ENCODE results near the gene TSPAN10. TPM values are rescaled to one million over a fixed set of nuclear protein-coding genes. Genes with fewer than 3 reads are reported as not detected.
A peak's percentile ranks its signal among the peaks of the same experiment; 100 is the strongest.

The TSPAN10 gene
- total and polyA plus RNA-seq, 9 of the 15 experiments (the other 6 are each of a cell fraction or from before 2014, with no cell fraction given): 0.05 to 0.31 (median 0.13) TPM; not detected in 1

DNA sequence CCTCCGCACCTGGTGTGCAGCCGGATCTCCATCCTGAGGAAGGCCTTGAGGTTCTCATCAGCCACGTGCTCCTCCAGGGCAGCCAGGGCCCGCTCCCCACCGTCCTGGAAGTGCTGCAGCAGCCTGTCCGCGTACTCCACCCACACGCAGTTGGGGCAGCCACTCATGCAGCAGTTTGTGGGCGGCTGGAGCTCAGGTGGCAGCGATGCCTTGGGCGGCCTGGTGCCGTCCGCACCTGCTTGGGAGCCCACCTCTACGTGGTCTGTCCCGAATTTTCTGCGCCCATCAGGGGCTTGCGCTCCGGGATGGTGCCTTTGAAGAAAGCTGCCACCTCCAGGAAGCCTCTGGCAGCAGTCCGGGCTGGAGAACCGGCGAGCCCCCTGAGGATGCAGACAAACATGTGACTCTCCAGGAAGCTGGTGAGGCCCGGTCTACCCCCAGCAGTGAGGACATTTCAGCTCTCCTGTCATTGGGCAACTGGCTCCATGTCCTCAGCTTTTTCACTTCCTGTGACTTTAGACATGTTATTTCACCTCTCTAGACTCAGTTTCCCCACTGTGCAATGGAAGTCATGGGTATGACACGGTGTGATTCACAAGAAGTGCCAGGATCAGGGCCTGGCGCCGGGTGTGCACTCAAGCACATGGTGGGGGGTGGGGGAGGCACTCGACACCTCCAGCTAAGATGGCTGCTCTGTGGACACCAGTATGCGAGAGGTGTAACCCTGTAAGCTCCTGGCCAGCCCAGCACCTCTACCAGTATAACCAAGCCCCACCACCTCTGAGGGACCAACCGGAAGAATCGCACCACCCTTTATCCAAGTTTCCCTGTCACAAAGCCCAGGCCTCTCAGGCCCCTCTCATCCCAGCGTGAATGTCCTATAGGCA, 28.5 kb downstream of the TSPAN10 start (continued):
- TF ChIP-seq, protein P1, sequence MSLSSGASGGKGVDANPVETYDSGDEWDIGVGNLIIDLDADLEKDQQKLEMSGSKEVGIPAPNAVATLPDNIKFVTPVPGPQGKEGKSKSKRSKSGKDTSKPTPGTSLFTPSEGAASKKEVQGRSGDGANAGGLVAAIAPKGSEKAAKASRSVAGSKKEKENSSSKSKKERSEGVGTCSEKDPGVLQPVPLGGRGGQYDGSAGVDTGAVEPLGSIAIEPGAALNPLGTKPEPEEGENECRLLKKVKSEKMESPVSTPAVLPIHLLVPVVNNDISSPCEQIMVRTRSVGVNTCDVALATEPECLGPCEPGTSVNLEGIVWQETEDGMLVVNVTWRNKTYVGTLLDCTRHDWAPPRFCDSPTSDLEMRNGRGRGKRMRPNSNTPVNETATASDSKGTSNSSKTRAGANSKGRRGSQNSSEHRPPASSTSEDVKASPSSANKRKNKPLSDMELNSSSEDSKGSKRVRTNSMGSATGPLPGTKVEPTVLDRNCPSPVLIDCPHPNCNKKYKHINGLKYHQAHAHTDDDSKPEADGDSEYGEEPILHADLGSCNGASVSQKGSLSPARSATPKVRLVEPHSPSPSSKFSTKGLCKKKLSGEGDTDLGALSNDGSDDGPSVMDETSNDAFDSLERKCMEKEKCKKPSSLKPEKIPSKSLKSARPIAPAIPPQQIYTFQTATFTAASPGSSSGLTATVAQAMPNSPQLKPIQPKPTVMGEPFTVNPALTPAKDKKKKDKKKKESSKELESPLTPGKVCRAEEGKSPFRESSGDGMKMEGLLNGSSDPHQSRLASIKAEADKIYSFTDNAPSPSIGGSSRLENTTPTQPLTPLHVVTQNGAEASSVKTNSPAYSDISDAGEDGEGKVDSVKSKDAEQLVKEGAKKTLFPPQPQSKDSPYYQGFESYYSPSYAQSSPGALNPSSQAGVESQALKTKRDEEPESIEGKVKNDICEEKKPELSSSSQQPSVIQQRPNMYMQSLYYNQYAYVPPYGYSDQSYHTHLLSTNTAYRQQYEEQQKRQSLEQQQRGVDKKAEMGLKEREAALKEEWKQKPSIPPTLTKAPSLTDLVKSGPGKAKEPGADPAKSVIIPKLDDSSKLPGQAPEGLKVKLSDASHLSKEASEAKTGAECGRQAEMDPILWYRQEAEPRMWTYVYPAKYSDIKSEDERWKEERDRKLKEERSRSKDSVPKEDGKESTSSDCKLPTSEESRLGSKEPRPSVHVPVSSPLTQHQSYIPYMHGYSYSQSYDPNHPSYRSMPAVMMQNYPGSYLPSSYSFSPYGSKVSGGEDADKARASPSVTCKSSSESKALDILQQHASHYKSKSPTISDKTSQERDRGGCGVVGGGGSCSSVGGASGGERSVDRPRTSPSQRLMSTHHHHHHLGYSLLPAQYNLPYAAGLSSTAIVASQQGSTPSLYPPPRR (CRISPR knock-in tag; IDR thresholded peaks at IDR 0.05; ENCODE audit: borderline replicate concordance): no peak
- TF ChIP-seq NFRKB (IDR thresholded peaks at IDR 0.05; ENCODE audit: low read depth): peak; percentile 83; the same call in 1 of the 2 replicates
- no peak for TF ChIP-seq MEF2A (IDR thresholded peaks at IDR 0.05; ENCODE audit: control insufficient read depth, low read depth, low read length)
- TF ChIP-seq, protein P2, sequence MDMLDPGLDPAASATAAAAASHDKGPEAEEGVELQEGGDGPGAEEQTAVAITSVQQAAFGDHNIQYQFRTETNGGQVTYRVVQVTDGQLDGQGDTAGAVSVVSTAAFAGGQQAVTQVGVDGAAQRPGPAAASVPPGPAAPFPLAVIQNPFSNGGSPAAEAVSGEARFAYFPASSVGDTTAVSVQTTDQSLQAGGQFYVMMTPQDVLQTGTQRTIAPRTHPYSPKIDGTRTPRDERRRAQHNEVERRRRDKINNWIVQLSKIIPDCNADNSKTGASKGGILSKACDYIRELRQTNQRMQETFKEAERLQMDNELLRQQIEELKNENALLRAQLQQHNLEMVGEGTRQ (CRISPR knock-in tag; IDR thresholded peaks at IDR 0.05): no peak
- no peak for TF ChIP-seq CC2D1A (IDR thresholded peaks at IDR 0.05)
- TF ChIP-seq, protein P3, sequence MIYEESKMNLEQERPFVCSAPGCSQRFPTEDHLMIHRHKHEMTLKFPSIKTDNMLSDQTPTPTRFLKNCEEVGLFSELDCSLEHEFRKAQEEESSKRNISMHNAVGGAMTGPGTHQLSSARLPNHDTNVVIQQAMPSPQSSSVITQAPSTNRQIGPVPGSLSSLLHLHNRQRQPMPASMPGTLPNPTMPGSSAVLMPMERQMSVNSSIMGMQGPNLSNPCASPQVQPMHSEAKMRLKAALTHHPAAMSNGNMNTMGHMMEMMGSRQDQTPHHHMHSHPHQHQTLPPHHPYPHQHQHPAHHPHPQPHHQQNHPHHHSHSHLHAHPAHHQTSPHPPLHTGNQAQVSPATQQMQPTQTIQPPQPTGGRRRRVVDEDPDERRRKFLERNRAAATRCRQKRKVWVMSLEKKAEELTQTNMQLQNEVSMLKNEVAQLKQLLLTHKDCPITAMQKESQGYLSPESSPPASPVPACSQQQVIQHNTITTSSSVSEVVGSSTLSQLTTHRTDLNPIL (CRISPR knock-in tag; IDR thresholded peaks at IDR 0.05): peak; percentile 41; the same call in 1 of the 2 replicates
- TF ChIP-seq ZNF184 (CRISPR knock-in tag; IDR thresholded peaks at IDR 0.05): no peak
- TF ChIP-seq KAT8 (IDR thresholded peaks at IDR 0.05; ENCODE audit: low read depth): no peak
- TF ChIP-seq NCOA6 (IDR thresholded peaks at IDR 0.05): no peak
- TF ChIP-seq RBM34 (IDR thresholded peaks at IDR 0.05; ENCODE audit: borderline replicate concordance, insufficient read depth, low read length): no peak
- no peak for TF ChIP-seq SLC30A9 (CRISPR knock-in tag; IDR thresholded peaks at IDR 0.05)
- TF ChIP-seq LARP7 (IDR thresholded peaks at IDR 0.05): no peak
- TF ChIP-seq CBFB (CRISPR knock-in tag; IDR thresholded peaks at IDR 0.05): no peak
- TF ChIP-seq ZNF143 (CRISPR knock-in tag; IDR thresholded peaks at IDR 0.05): no peak
- TF ChIP-seq ELF1 (tag; IDR thresholded peaks at IDR 0.05): no peak
- no peak for TF ChIP-seq EHMT2 (IDR thresholded peaks at IDR 0.05)
- TF ChIP-seq MEF2D (tag; conservative IDR thresholded peaks at IDR 0.05; ENCODE audit: low read depth): peak; percentile 73
- TF ChIP-seq CAMTA2 (CRISPR knock-in tag; conservative IDR thresholded peaks at IDR 0.05): 0 out of 2 replicates have a peak, but pooled peaks have one; percentile 59
- no peak for TF ChIP-seq RBM15 (IDR thresholded peaks at IDR 0.05; ENCODE audit: insufficient read depth, low read length)
- peak; percentile 45 for TF ChIP-seq ZFP36 (IDR thresholded peaks at IDR 0.05; ENCODE audit: low read depth, low read length, partially characterized antibody)
- no peak for TF ChIP-seq CREB1 (IDR thresholded peaks at IDR 0.05)
- TF ChIP-seq CREB1 (CRISPR knock-in tag; IDR thresholded peaks at IDR 0.05): no peak
- 0 out of 2 replicates have a peak, but pooled peaks have one; percentile 47 for TF ChIP-seq BCL6 (CRISPR knock-in tag; IDR thresholded peaks at IDR 0.05)
- no peak for TF ChIP-seq RHOXF2B (CRISPR knock-in tag; conservative IDR thresholded peaks at IDR 0.05)
